ENCODE measurements around the gene IFI27.

- TF ChIP-seq SP1 (IDR thresholded peaks at IDR 0.05) (no peak), BHLHE40 (IDR thresholded peaks at IDR 0.05; ENCODE audit: borderline replicate concordance) (no peak), HDGF (IDR thresholded peaks at IDR 0.05; ENCODE audit: borderline replicate concordance) (no peak), SUZ12 (IDR thresholded peaks at IDR 0.05) (no peak), FOXM1 (IDR thresholded peaks at IDR 0.05; ENCODE audit: borderline replicate concordance) (no peak), TARDBP (IDR thresholded peaks at IDR 0.05) (no peak), ELF4 (IDR thresholded peaks at IDR 0.05) (no peak), ZNF384 (IDR thresholded peaks at IDR 0.05) (no peak), FOXA1 (IDR thresholded peaks at IDR 0.05) (no peak), LEF1 (IDR thresholded peaks at IDR 0.05; ENCODE audit: borderline replicate concordance) (no peak), NFRKB (IDR thresholded peaks at IDR 0.05) (no peak), L3MBTL2 (conservative IDR thresholded peaks at IDR 0.05) (no peak), FOXK2 (IDR thresholded peaks at IDR 0.05) (no peak)
Observed at GRCh38 chr14:94109915-94110250, 653 bp upstream of the IFI27 start.
